Duodenal mucosa (tissue), 2 donors: Measurements from ENCODE around the gene RNF150.
"Not testable (repeated sequence)": the region's sequence is repeated elsewhere in the genome, so short reads cannot be mapped to it uniquely, and the experiment has no call there.

Experiments
- H3K27ac ChIP-seq: one replicate; pipeline ENCODE4 v1.7.0; 2013; ENCODE audit warnings: low read depth, low read length
- H3K27me3 ChIP-seq, 2 donors: one replicate each; pipeline ENCODE4 v1.7.0; 2013; ENCODE audit warnings: low read length in 2 of 2, control low read depth in 1 of 2; ENCODE audit not compliant: insufficient read depth in 2 of 2, control insufficient read depth in 1 of 2
- H3K36me3 ChIP-seq, 2 donors: one replicate each; pipeline ENCODE4 v1.7.0; 2013; ENCODE audit warnings: low read length in 2 of 2, control low read depth in 1 of 2; ENCODE audit not compliant: insufficient read depth in 2 of 2, control insufficient read depth in 1 of 2
- H3K4me1 ChIP-seq, 2 donors: one replicate each; pipeline ENCODE4 v1.7.0; 2013; ENCODE audit warnings: low read length in 2 of 2, control low read depth in 1 of 2; ENCODE audit not compliant: insufficient read depth in 2 of 2, control insufficient read depth in 1 of 2
- H3K4me3 ChIP-seq, 2 donors: one replicate each; pipeline ENCODE4 v1.7.0; 2013; ENCODE audit warnings: low read length in 2 of 2, low read depth in 1 of 2
- H3K9ac ChIP-seq, 2 donors: one replicate each; pipeline ENCODE4 v1.7.0; 2013; ENCODE audit warnings: low read length in 2 of 2, low read depth in 1 of 2
- H3K9me3 ChIP-seq, 2 donors: one replicate each; pipeline ENCODE4 v1.7.0; 2013; ENCODE audit warnings: low read length in 2 of 2, control low read depth in 1 of 2; ENCODE audit not compliant: control insufficient read depth in 1 of 2

Gene RNF150

GRCh38 chr4:140839888-140840790 lies 293.1 kb downstream of the RNF150 start:
- Histone ChIP-seq H3K9ac (no peak overlapping the region), H3K27me3 (no peaks in the 10 kb centered on the region), H3K27ac (no peak overlapping the region), H3K36me3 (no peaks in the 10 kb centered on the region), H3K4me1 (no peaks in the 10 kb centered on the region), H3K9me3 (no peaks in the 10 kb centered on the region), H3K4me3 (no peak overlapping the region)

- no peaks in the 10 kb centered on the region for H3K36me3 ChIP-seq
- H3K27me3 ChIP-seq, result no peaks in the 10 kb centered on the region
- H3K27ac ChIP-seq, result no peak overlapping the region
- H3K9me3 ChIP-seq, result no peaks in the 10 kb centered on the region
- no peak overlapping the region for H3K9ac ChIP-seq
- no peaks in the 10 kb centered on the region for H3K4me1 ChIP-seq
- no peak overlapping the region for H3K4me3 ChIP-seq
Observed at GRCh38 chr4:140839406-140839805, 293.9 kb downstream of the RNF150 start.

- H3K9ac ChIP-seq, result no peak overlapping the region
- no peaks in the 10 kb centered on the region for H3K27me3 ChIP-seq
- no peaks in the 10 kb centered on the region for H3K36me3 ChIP-seq
- H3K4me1 ChIP-seq, result no peaks in the 10 kb centered on the region
- no peaks in the 10 kb centered on the region for H3K9me3 ChIP-seq
- no peak overlapping the region for H3K4me3 ChIP-seq
- H3K27ac ChIP-seq, result no peak overlapping the region
Observed at GRCh38 chr4:140837736-140838135, 295.5 kb downstream of the RNF150 start.

GRCh38 chr4:140834839-140835495 lies 298.3 kb downstream of the RNF150 start:
- Histone ChIP-seq H3K27ac (no peak overlapping the region), H3K36me3 (no peaks in the 10 kb centered on the region), H3K4me1 (no peaks in the 10 kb centered on the region), H3K4me3 (no peak overlapping the region), H3K9me3 (no peaks in the 10 kb centered on the region), H3K9ac (no peak overlapping the region), H3K27me3 (no peaks in the 10 kb centered on the region)

GRCh38 chr4:140833280-140833679 lies 300.0 kb downstream of the RNF150 start:
- no peaks in the 10 kb centered on the region for H3K4me1 ChIP-seq
- no peak overlapping the region for H3K4me3 ChIP-seq
- H3K9ac ChIP-seq, result no peak overlapping the region
- no peaks in the 10 kb centered on the region for H3K9me3 ChIP-seq
- H3K27ac ChIP-seq, result no peak overlapping the region
- no peaks in the 10 kb centered on the region for H3K27me3 ChIP-seq
- no peaks in the 10 kb centered on the region for H3K36me3 ChIP-seq

- no peaks in the 10 kb centered on the region for H3K36me3 ChIP-seq
- no peaks in the 10 kb centered on the region for H3K4me1 ChIP-seq
- H3K27ac ChIP-seq, result no peak overlapping the region
- H3K9me3 ChIP-seq, result no peaks in the 10 kb centered on the region
- H3K9ac ChIP-seq, result no peak overlapping the region
- H3K4me3 ChIP-seq, result no peak overlapping the region
- no peaks in the 10 kb centered on the region for H3K27me3 ChIP-seq
Observed at GRCh38 chr4:140829825-140830224, 303.4 kb downstream of the RNF150 start.

- H3K36me3 ChIP-seq, result no peaks in the 10 kb centered on the region
- no peak overlapping the region for H3K27ac ChIP-seq
- H3K27me3 ChIP-seq, result no peaks in the 10 kb centered on the region
- H3K4me1 ChIP-seq, result no peaks in the 10 kb centered on the region
- no peak overlapping the region for H3K4me3 ChIP-seq
- H3K9me3 ChIP-seq, result no peaks in the 10 kb centered on the region
- no peak overlapping the region for H3K9ac ChIP-seq
Observed at GRCh38 chr4:140826701-140827027, 306.6 kb downstream of the RNF150 start.

- not testable (repeated sequence) for H3K9ac ChIP-seq, H3K9me3 ChIP-seq, H3K27me3 ChIP-seq, H3K36me3 ChIP-seq, H3K4me3 ChIP-seq, H3K27ac ChIP-seq, H3K4me1 ChIP-seq
Observed at GRCh38 chr4:140820520-140820919, 312.7 kb downstream of the RNF150 start.

- Histone ChIP-seq H3K9me3 (no peaks in the 10 kb centered on the region), H3K4me1 (no peaks in the 10 kb centered on the region), H3K27me3 (no peaks in the 10 kb centered on the region), H3K4me3 (no peak overlapping the region), H3K9ac (no peak overlapping the region), H3K36me3 (no peaks in the 10 kb centered on the region), H3K27ac (no peak overlapping the region)
Observed at GRCh38 chr4:140819610-140820009, 313.7 kb downstream of the RNF150 start.

GRCh38 chr4:140818433-140818832 lies 314.8 kb downstream of the RNF150 start:
- no peaks in the 10 kb centered on the region for H3K9me3 ChIP-seq

More at GRCh38 chr4:140818433-140818832, 314.8 kb downstream of the RNF150 start:
- H3K36me3 ChIP-seq, result no peaks in the 10 kb centered on the region
- no peak overlapping the region for H3K4me3 ChIP-seq
- no peak overlapping the region for H3K9ac ChIP-seq
- H3K4me1 ChIP-seq, result no peaks in the 10 kb centered on the region
- no peak overlapping the region for H3K27ac ChIP-seq
- no peaks in the 10 kb centered on the region for H3K27me3 ChIP-seq
